OCI-LY1 (cell line): Measurements from ENCODE around the gene UNC80.

Experiments
- H2AFZ ChIP-seq: fragments of 200-600 bp; sonication (generic), shearing (Covaris generic); 2 replicates; pipeline ENCODE4 v1.6.0; 2014; ENCODE audit warnings: antibody characterized with exemption, mild to moderate bottlenecking, low read length
- H3F3A ChIP-seq: fragments of 200-600 bp; sonication (generic), shearing (Covaris generic); 2 replicates; pipeline ENCODE4 v1.6.0; 2014; ENCODE audit warnings: mild to moderate bottlenecking, antibody characterized with exemption, low read length, moderate library complexity; ENCODE audit not compliant: insufficient read depth
- H3K27ac ChIP-seq: fragments of 200-600 bp; sonication (generic); 2 replicates; pipeline ENCODE4 v1.5.1; 2014; ENCODE audit warnings: low read length, mixed run types, mild to moderate bottlenecking, low read depth; ENCODE audit not compliant: poor library complexity, severe bottlenecking
- H3K27me3 ChIP-seq: fragments of 200-600 bp; sonication (generic); 2 replicates; pipeline ENCODE4 v1.6.0; 2014; ENCODE audit warnings: antibody characterized with exemption, mild to moderate bottlenecking, low read length, moderate library complexity; ENCODE audit not compliant: insufficient read depth
- H3K36me3 ChIP-seq: fragments of 200-600 bp; sonication (generic); 2 replicates; pipeline ENCODE4 v1.6.1; 2014; ENCODE audit warnings: mild to moderate bottlenecking, antibody characterized with exemption, low read length, moderate library complexity, mixed read lengths; ENCODE audit not compliant: insufficient read depth
- H3K4me1 ChIP-seq: fragments of 200-600 bp; sonication (generic); 2 replicates; pipeline ENCODE4 v1.5.1; 2014; ENCODE audit warnings: mild to moderate bottlenecking, low read length, moderate library complexity; ENCODE audit not compliant: insufficient read depth, severe bottlenecking
- H3K4me2 ChIP-seq: fragments of 200-600 bp; sonication (generic), shearing (Covaris generic); 2 replicates; pipeline ENCODE4 v1.6.1; 2014; ENCODE audit warnings: low read length
- H3K4me3 ChIP-seq: fragments of 200-600 bp; sonication (generic); 2 replicates; pipeline ENCODE4 v1.5.1; 2014; ENCODE audit warnings: low read length, low read depth, mild to moderate bottlenecking, mixed read lengths; ENCODE audit not compliant: poor library complexity, severe bottlenecking
- H3K79me2 ChIP-seq: fragments of 200-600 bp; shearing (Covaris generic); 2 replicates; pipeline ENCODE4 v1.6.1; 2016; ENCODE audit warnings: mixed run types, low read length, mixed read lengths; ENCODE audit not compliant: insufficient read depth
- H3K9ac ChIP-seq: fragments of 200-600 bp; sonication (generic), shearing (Covaris generic); 2 replicates; pipeline ENCODE4 v1.6.1; 2014; ENCODE audit warnings: mild to moderate bottlenecking, low read length, mixed read lengths
- H3K9me2 ChIP-seq: fragments of 200-600 bp; sonication (generic), shearing (Covaris generic); 2 replicates; pipeline ENCODE4 v1.6.1; 2014; ENCODE audit warnings: low read depth, mild to moderate bottlenecking, low read length, mixed read lengths
- H3K9me3 ChIP-seq: fragments of 200-600 bp; shearing (Covaris generic); 2 replicates; pipeline ENCODE4 v1.6.1; 2014; ENCODE audit warnings: low read length, mixed read lengths
- H4K20me1 ChIP-seq: fragments of 200-600 bp; sonication (generic), shearing (Covaris generic); 2 replicates; pipeline ENCODE4 v1.6.0; 2016; ENCODE audit warnings: mild to moderate bottlenecking, low read length; ENCODE audit not compliant: insufficient read depth
- EZH2 ChIP-seq: fragments of 200-600 bp; sonication (generic), shearing (Covaris generic); IDR thresholded peaks from 2 replicates; pipeline ENCODE4 v1.8.0; 2017; ENCODE audit warnings: borderline replicate concordance, mixed run types, mild to moderate bottlenecking, antibody characterized with exemption, low read length, moderate library complexity, mixed read lengths
- TF ChIP-seq, protein P1 (sequence below): fragments of 200-600 bp; sonication (generic), shearing (Covaris generic); IDR thresholded peaks from 2 replicates; pipeline ENCODE4 v1.5.1; 2017; ENCODE audit warnings: mild to moderate bottlenecking, antibody characterized with exemption, low read length, moderate library complexity, mixed read lengths

Gene UNC80

GRCh38 chr2:209824391-209824790 is 52.8 kb downstream of the UNC80 start:
- H3K36me3 ChIP-seq = no peaks in the 10 kb centered on the region
- no peaks in the 10 kb centered on the region for H3K9me2 ChIP-seq
- no peak overlapping the region for H3K4me3 ChIP-seq
- no peaks in the 10 kb centered on the region for H3K9me3 ChIP-seq
- H3K9ac ChIP-seq = no peak overlapping the region
- H3F3A ChIP-seq = no peaks in the 10 kb centered on the region
- H3K4me2 ChIP-seq = no peak overlapping the region
- H3K4me1 ChIP-seq = no peaks in the 10 kb centered on the region
- no peaks in the 10 kb centered on the region for H3K79me2 ChIP-seq
- no peaks in the 10 kb centered on the region for H4K20me1 ChIP-seq
- H3K27ac ChIP-seq = no peak overlapping the region
- no peak for TF ChIP-seq EZH2
- TF ChIP-seq, protein P1, sequence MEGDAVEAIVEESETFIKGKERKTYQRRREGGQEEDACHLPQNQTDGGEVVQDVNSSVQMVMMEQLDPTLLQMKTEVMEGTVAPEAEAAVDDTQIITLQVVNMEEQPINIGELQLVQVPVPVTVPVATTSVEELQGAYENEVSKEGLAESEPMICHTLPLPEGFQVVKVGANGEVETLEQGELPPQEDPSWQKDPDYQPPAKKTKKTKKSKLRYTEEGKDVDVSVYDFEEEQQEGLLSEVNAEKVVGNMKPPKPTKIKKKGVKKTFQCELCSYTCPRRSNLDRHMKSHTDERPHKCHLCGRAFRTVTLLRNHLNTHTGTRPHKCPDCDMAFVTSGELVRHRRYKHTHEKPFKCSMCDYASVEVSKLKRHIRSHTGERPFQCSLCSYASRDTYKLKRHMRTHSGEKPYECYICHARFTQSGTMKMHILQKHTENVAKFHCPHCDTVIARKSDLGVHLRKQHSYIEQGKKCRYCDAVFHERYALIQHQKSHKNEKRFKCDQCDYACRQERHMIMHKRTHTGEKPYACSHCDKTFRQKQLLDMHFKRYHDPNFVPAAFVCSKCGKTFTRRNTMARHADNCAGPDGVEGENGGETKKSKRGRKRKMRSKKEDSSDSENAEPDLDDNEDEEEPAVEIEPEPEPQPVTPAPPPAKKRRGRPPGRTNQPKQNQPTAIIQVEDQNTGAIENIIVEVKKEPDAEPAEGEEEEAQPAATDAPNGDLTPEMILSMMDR = no peak
- no peak overlapping the region for H2AFZ ChIP-seq
- H3K27me3 ChIP-seq = no peaks in the 10 kb centered on the region

GRCh38 chr2:209830722-209831465 is 59.3 kb downstream of the UNC80 start:
- TF ChIP-seq, protein P1 = no peak
- TF ChIP-seq EZH2 = no peak
- no peaks in the 10 kb centered on the region for H3K79me2 ChIP-seq
- H3K4me2 ChIP-seq = no peak overlapping the region
- no peak overlapping the region for H3K4me3 ChIP-seq
- no peak overlapping the region for H3K27ac ChIP-seq
- no peaks in the 10 kb centered on the region for H4K20me1 ChIP-seq
- H3F3A ChIP-seq = no peaks in the 10 kb centered on the region
- H3K27me3 ChIP-seq = no peaks in the 10 kb centered on the region
- H3K9me2 ChIP-seq = no peaks in the 10 kb centered on the region
- H3K4me1 ChIP-seq = no peaks in the 10 kb centered on the region
- H3K9me3 ChIP-seq = no peaks in the 10 kb centered on the region
- H3K36me3 ChIP-seq = no peaks in the 10 kb centered on the region
- H2AFZ ChIP-seq = no peak overlapping the region
- H3K9ac ChIP-seq = no peak overlapping the region

DNA sequence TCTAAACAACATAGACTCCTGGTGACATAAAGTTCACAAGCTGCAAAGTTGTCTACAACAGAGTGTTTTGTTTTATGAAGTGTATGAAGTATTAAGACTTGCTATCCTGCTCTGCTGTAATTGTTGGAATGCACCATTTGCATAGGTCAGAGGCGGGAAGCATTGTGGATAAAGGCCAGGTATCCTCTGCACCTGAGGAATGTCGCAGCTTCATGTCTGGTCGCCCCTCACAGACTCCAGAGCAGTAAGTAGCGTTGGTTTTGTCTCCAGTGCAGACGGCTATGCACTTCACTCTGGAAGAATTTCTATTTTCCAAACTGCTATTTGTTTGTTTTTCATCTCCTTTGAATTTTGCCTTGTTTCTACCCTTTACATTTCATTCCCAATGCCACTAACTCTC is 63.1 kb downstream of the UNC80 start:
- Histone ChIP-seq H3K4me1 (no peaks in the 10 kb centered on the region), H3K9me3 (no peaks in the 10 kb centered on the region), H3K79me2 (no peaks in the 10 kb centered on the region), H3K9ac (no peak overlapping the region), H2AFZ (no peak overlapping the region), H3F3A (no peaks in the 10 kb centered on the region), H4K20me1 (no peaks in the 10 kb centered on the region), H3K27me3 (no peaks in the 10 kb centered on the region), H3K4me2 (no peak overlapping the region), H3K36me3 (no peaks in the 10 kb centered on the region), H3K27ac (no peak overlapping the region), H3K9me2 (no peaks in the 10 kb centered on the region), H3K4me3 (no peak overlapping the region)
- TF ChIP-seq, protein P1 = no peak
- TF ChIP-seq EZH2 = no peak
